B cell (primary cell): Measurements from ENCODE around the gene TBKBP1. TPM values are rescaled to one million over a fixed set of nuclear protein-coding genes. Genes with fewer than 3 reads are reported as not detected.

Experiments
- ATAC-seq: fragments of 200-7000 bp; cut with Tn5 transposase; one replicate; pipeline ENCODE4 v1.10.0; 2021; ENCODE audit warnings: low read depth, mild to moderate bottlenecking, moderate number of reproducible peaks, moderate library complexity
- CTCF ChIA-PET: fragments of 350-600 bp; sonication (Branson Sonifier 250); formaldehyde crosslinking; loops from one replicate; lab custom pipeline; 2021; ENCODE audit warnings: antibody characterized with exemption, inconsistent platforms; lab: Charles Lee
- POLR2A ChIA-PET: fragments of 350-600 bp; sonication (Branson Sonifier 250); formaldehyde crosslinking; loops from one replicate; lab custom pipeline; 2021; ENCODE audit warnings: antibody characterized with exemption; lab: Charles Lee
- DNase-seq: peaks from one replicate; pipeline ENCODE4 v3.0.0; 2013
- H2AFZ ChIP-seq: 2 replicates; pipeline ENCODE4 v1.6.1; 2012; ENCODE audit warnings: mild to moderate bottlenecking, low read depth, low read length; ENCODE audit not compliant: insufficient read depth, poor library complexity, severe bottlenecking
- H3K27ac ChIP-seq, 2 donors: 1 replicate in 1 of 2; 2 replicates in 1 of 2; pipeline ENCODE4 v1.5.1; 2012 to 2013; ENCODE audit warnings: low read length in 2 of 2, mild to moderate bottlenecking in 2 of 2, moderate library complexity in 1 of 2
- H3K27me3 ChIP-seq, 4 experiments: fragments of 200-600 bp in 1 of 4; sonication (generic) in 1 of 4; replicated peaks in 1 of 4; 1 replicate in 2 of 4; 2 replicates in 2 of 4; pipeline versions ENCODE4 v1.6.1 to v1.7.0; 2013 to 2016; ENCODE audit warnings: low read length in 3 of 4, mild to moderate bottlenecking in 2 of 4, mixed read lengths in 1 of 4, moderate library complexity in 1 of 4; ENCODE audit not compliant: insufficient read depth in 4 of 4, control insufficient read depth in 3 of 4; ENCODE audit errors: control extremely low read depth in 1 of 4
- H3K36me3 ChIP-seq, 2 experiments: replicated peaks in 1 of 2; 1 replicate in 1 of 2; 2 replicates in 1 of 2; pipeline versions ENCODE4 v1.6.1 to v1.7.1; 2013; ENCODE audit warnings: low read length in 1 of 2; ENCODE audit not compliant: insufficient read depth in 2 of 2, control insufficient read depth in 1 of 2; ENCODE audit errors: control extremely low read depth in 1 of 2, extremely low read depth in 1 of 2
- H3K4me1 ChIP-seq, 2 donors: fragments of 200-600 bp in 1 of 2; sonication (generic) in 1 of 2; 1 replicate in 1 of 2; 2 replicates in 1 of 2; pipeline versions ENCODE4 v1.5.1 to v1.6.1; 2013 to 2017; ENCODE audit warnings: low read length in 2 of 2; ENCODE audit not compliant: control insufficient read depth in 2 of 2, insufficient read depth in 2 of 2
- H3K4me2 ChIP-seq: replicated peaks from 2 replicates; pipeline ENCODE3; 2012; ENCODE audit warnings: mild to moderate bottlenecking, low read depth, low read length; ENCODE audit not compliant: poor library complexity, severe bottlenecking
- H3K4me3 ChIP-seq, 5 experiments: fragments of 200-600 bp in 1 of 5; sonication (generic) in 1 of 5; 1 replicate in 3 of 5; 2 replicates in 2 of 5; pipeline versions ENCODE4 v1.5.1 to v1.7.0; 2011 to 2016; ENCODE audit warnings: low read length in 4 of 5, mild to moderate bottlenecking in 4 of 5, low read depth in 2 of 5, control low read depth in 1 of 5, moderate library complexity in 1 of 5; ENCODE audit not compliant: insufficient read depth in 1 of 5; ENCODE audit errors: control extremely low read depth in 1 of 5, extremely low read depth in 1 of 5
- H3K79me2 ChIP-seq: fragments of 200-600 bp; sonication (generic); one replicate; pipeline ENCODE4 v1.6.0; 2016; ENCODE audit warnings: low read length; ENCODE audit not compliant: control insufficient read depth, insufficient read depth
- H3K9ac ChIP-seq: fragments of 200-600 bp; sonication (generic); 2 replicates; pipeline ENCODE4 v1.6.1; 2017; ENCODE audit warnings: mild to moderate bottlenecking, low read length, moderate library complexity
- H3K9me3 ChIP-seq, 3 donors: one replicate each; pipeline versions ENCODE4 v1.6.1 to v1.7.1; 2013; ENCODE audit warnings: low read length in 2 of 3; ENCODE audit not compliant: control insufficient read depth in 2 of 3, insufficient read depth in 1 of 3; ENCODE audit errors: control extremely low read depth in 1 of 3
- H4K20me1 ChIP-seq: 2 replicates; pipeline ENCODE4 v1.6.0; 2012; ENCODE audit warnings: mild to moderate bottlenecking, low read length; ENCODE audit not compliant: insufficient read depth, control insufficient read depth, poor library complexity, severe bottlenecking
- H3K27ac Mint-ChIP-seq: one replicate; pipeline ENCODE4 v1.8.0; 2021; ENCODE audit warnings: mixed read lengths
- H3K27me3 Mint-ChIP-seq: one replicate; pipeline ENCODE4 v1.8.0; 2021; ENCODE audit warnings: mixed read lengths
- H3K4me1 Mint-ChIP-seq: one replicate; pipeline ENCODE4 v1.8.0; 2021; ENCODE audit warnings: mixed read lengths
- H3K4me3 Mint-ChIP-seq: one replicate; pipeline ENCODE4 v1.8.0; 2021; ENCODE audit warnings: mixed read lengths
- H3K9me3 Mint-ChIP-seq: one replicate; pipeline ENCODE4 v1.8.0; 2022; ENCODE audit warnings: mixed read lengths; ENCODE audit not compliant: insufficient read depth
- EZH2 ChIP-seq: IDR thresholded peaks from 2 replicates; pipeline ENCODE4 v1.6.1; 2012; ENCODE audit warnings: borderline replicate concordance, low read depth, mild to moderate bottlenecking, moderate library complexity, low read length; ENCODE audit not compliant: insufficient read depth, poor library complexity, severe bottlenecking
- WGBS: methylation state at CpG from one replicate; pipeline ENCODE4 v1.1.5; 2013; ENCODE audit warnings: missing lambda C conversion rate; ENCODE audit not compliant: insufficient coverage; 5-methylcytosine and 5-hydroxymethylcytosine counted together
- intact Hi-C: fragments of 100-400 bp; cut with micrococcal nuclease; formaldehyde crosslinking; loops from one replicate; pipeline ENCODE4 v1.10.0; 2022
- polyA plus RNA-seq: library from polyadenylated mRNA; depleted of rRNA; stranded (reverse); fragments of >200 nt; gene quantifications from 2 replicates; pipeline ENCODE4 v1.2.3, GENCODE V29; 2012
- total RNA-seq, 2 donors: library from RNA; stranded (reverse); fragments of 120-200 nt in 1 of 2; gene quantifications; 1 replicate in 1 of 2; 2 replicates in 1 of 2; pipeline versions ENCODE4 v1.2.3 to v1.2.4, GENCODE V29; 2013 to 2022
- TF ChIP-seq, protein P1 (sequence below): fragments of 200-600 bp; IDR thresholded peaks from one replicate; pipeline ENCODE4 v1.8.0; 2022; ENCODE audit warnings: antibody characterized with exemption, mild to moderate bottlenecking

The TBKBP1 gene
- total and polyA plus RNA-seq, 2 donors (not counting 1 experiment from before 2014, with no cell fraction given), result 6.6 to 8.4 TPM

DNA sequence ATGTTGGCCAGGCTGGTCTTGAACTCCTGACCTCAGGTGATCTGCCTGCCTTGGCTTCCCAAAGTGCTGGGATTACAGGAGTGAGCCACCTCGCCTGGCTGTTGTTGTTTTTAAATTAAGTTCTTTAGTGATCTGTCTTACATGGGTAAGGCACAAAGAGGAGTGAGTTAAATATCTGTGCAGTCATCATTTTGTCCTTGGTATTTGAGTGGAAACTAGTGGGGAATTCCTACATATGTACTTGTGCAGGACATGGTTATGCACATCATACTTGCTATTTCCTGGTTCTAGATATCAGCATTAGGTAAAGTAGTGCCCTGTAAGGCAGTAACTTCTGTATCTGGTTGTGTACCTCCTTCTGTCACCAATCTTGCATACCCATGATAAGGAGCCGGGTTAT is 40.5 kb upstream of the TBKBP1 start:
- TF ChIP-seq EZH2, result no peak
- TF ChIP-seq, protein P1, sequence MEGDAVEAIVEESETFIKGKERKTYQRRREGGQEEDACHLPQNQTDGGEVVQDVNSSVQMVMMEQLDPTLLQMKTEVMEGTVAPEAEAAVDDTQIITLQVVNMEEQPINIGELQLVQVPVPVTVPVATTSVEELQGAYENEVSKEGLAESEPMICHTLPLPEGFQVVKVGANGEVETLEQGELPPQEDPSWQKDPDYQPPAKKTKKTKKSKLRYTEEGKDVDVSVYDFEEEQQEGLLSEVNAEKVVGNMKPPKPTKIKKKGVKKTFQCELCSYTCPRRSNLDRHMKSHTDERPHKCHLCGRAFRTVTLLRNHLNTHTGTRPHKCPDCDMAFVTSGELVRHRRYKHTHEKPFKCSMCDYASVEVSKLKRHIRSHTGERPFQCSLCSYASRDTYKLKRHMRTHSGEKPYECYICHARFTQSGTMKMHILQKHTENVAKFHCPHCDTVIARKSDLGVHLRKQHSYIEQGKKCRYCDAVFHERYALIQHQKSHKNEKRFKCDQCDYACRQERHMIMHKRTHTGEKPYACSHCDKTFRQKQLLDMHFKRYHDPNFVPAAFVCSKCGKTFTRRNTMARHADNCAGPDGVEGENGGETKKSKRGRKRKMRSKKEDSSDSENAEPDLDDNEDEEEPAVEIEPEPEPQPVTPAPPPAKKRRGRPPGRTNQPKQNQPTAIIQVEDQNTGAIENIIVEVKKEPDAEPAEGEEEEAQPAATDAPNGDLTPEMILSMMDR, result no peak
- H3K27me3 ChIP-seq, result no peaks in the 10 kb centered on the region
- no peak overlapping the region for H3K4me3 ChIP-seq
- ATAC-seq (no peak), DNase-seq (no peak)
- H3K9ac ChIP-seq, result no peak overlapping the region
- intact Hi-C loops, result no loop called here
- H3K4me2 ChIP-seq, result no peak overlapping the region
- Mint-ChIP-seq H3K27me3 (no peaks in the 10 kb centered on the region), H3K9me3 (no peaks in the 10 kb centered on the region), H3K4me1 (peaks cover 58% of the 10 kb centered on the region), H3K27ac (peak overlapping the region; percentile 23), H3K4me3 (peak overlapping the region; percentile 39)
- no peaks in the 10 kb centered on the region for H3K9me3 ChIP-seq
- H3K36me3 ChIP-seq, result peaks cover 10 to 64% of the 10 kb centered on the region in 2 experiments
- CTCF ChIA-PET, result interaction anchor here (1.0 to 11.8 kb wide), 4 partner anchors 11 to 89 kb away, joined by 3 to 108 read pairs (median 4); no protein-coding TSS in a partner anchor
- 75% methylated on average over 1 of the region's 2 CpGs for WGBS
- no peak overlapping the region for H2AFZ ChIP-seq
- H3K79me2 ChIP-seq, result peaks cover 82% of the 10 kb centered on the region
- peaks cover 40% of the 10 kb centered on the region for H4K20me1 ChIP-seq
- peaks cover 32 to 33% of the 10 kb centered on the region in 2 donors for H3K4me1 ChIP-seq
- H3K27ac ChIP-seq, result no peak overlapping the region
- POLR2A ChIA-PET, result interaction anchor here (0.7 kb wide), 1 partner anchor 246 kb away, joined by 3 read pairs; no protein-coding TSS in a partner anchor

DNA sequence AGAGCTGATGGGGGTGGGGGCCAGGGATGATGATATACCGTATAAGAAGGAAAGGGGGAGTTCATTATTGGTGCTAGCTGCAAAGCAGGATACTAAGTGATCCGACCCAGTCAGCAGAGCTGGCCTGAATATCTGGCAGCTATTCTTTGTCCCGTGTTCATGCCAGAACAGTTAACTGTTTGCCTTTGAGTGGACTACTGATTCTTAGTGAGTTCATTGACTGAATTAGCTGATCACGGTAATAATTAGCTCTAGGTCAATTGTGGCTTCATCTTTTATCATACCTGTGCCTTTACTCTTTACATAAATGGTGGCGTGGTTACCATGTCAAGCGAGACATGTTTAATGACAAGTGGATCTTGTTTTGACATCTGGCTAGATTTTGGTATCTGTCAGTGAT is 39.0 kb upstream of the TBKBP1 start:
- intact Hi-C loops, result no loop called here
- peaks cover 54% of the 10 kb centered on the region for H3K4me1 Mint-ChIP-seq
- Histone ChIP-seq H3K27me3 (no peaks in the 10 kb centered on the region), H2AFZ (no peak overlapping the region), H3K9ac (no peak overlapping the region), H4K20me1 (peaks cover 35% of the 10 kb centered on the region), H3K4me1 (peaks cover 31 to 33% of the 10 kb centered on the region in 2 donors), H3K4me3 (no peak overlapping the region), H3K79me2 (peaks cover 74% of the 10 kb centered on the region), H3K9me3 (no peaks in the 10 kb centered on the region), H3K36me3 (peaks cover 11 to 69% of the 10 kb centered on the region in 2 experiments), H3K4me2 (no peak overlapping the region), H3K27ac (peak overlapping the region in 1 of 2 donors; percentile 47)
- H3K9me3 Mint-ChIP-seq, result no peaks in the 10 kb centered on the region
- 82% methylated on average over 4 of the region's 6 CpGs for WGBS
- CTCF ChIA-PET, result interaction anchor here (11.8 kb wide), 1 partner anchor 9 kb away, joined by 108 read pairs; no protein-coding TSS in a partner anchor
- TF ChIP-seq EZH2, result no peak
- TF ChIP-seq, protein P1, result no peak
- peak overlapping the region; percentile 72 for H3K27ac Mint-ChIP-seq
- DNase-seq (no peak), ATAC-seq (no peak)
- H3K27me3 Mint-ChIP-seq, result no peaks in the 10 kb centered on the region
- no peak overlapping the region for H3K4me3 Mint-ChIP-seq
- POLR2A ChIA-PET, result no interaction called here
